ENCODE measurements around the gene MRPS23. TPM values are rescaled to one million over a fixed set of nuclear protein-coding genes. Genes with fewer than 3 reads are reported as not detected.

MRPS23 gene
- 16.3 and 36.6 TPM in 2 replicates for total RNA-seq (2014; rRNA removed; shearing (Covaris generic))

DNA sequence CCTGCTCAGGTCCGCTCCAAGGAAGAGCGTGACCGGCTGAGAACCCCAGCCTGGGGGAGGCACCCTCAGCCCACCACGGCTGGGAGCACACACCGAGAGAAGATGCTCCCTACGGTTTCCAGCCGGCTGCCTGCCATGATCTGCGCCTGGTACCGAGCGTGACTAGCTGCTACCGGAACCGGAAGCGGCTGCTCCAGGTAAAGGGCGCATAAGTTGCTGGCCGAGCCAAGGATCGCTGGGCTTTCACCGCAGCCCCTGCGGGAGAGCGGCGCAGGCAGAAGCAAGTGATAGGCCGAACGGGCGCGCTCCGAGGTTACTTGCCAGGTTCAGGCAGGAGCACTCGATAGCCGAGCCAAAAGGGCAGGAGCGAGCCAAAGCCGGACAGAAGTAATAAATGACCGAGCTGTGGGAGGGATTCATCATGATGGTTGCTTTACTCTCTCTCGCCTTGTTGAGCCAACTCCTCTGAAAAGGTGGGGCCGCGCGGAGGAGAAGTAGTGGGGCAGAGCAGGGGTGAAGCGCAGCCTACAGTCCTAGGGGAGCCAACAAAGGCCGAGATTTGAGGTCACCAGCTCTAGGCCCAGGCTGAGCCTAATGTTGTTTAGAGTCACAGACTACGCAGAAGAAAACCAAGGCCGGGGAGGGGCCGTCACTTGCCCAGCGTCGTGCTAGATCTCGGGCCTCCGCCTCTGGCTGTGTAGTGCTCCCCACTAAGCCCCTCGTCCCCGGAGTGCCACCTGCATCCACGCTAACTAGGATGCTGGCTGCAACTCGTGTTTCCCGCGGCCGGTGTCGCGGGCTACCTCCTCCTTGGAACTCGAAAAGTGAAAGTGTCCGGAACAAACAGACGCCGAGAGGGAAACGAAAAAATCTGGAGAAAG lies at the start of gene MRPS23:
TSS of gene MRPS23 (minus strand) at position 171 of the 881 bp plus-strand sequence. CDS start at position 137, 34 bp downstream.
- DNase-seq (ENCODE audit: low read depth) = peak; percentile 97

DNA sequence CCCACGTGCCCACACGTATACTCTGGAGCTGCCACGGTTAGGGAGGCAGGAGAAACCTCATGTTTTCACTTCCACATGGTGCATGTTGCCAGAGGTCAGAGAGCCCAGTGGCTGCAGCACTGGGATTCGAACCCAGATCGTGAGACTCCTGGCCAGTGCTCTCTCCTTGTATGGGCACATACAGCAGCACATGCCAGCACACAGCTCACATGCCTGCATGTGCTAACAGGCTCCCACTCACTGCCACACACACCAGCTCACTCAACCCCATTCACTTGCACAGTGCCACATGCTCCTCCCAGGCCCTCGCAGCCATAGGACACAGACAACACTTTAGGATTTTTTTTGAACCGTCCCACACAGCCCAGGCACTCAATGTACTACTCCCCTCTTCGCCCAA lies 49.5 kb upstream of the MRPS23 start:
- DNase-seq (ENCODE audit: low read depth) = no peak

DNA sequence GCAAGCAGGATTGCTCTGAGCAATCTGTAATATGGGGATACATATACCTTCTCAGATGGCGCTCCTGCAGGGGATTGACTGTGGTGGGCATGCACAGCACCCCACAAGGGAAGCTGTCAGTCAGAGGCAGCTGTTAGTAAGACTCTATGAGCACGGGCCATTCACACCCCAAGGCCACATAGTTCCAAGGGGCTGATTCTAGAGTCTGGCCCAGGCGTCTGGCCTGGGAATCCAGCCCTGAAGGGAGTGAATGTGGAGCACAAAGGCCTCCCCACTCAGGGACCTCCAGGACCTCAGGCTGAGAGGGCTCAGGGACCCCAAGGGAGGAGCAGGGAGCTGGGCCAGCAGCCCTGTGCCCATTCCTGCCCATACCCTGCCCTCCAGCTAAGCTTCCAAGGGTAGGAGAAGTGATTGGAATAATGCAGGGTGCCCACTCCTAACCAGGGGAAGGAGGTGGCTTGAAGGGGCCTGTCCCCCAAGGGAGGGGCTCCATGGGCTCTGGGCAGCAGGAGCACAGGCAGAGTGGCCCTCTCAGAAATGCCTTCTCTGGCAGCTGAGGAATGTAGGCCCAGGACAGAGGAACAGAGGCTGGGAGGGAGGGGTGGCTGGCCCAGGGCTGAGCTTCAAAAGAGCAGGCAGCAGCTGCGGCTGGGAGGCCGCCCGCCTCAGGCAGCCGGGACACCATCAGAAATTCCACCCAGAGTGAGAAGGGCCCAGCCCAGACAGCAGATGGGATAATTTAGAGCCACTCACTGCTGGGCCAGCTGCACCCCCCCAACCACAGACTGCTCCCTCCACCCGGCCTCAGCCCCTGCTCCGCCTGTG lies 48.9 kb upstream of the MRPS23 start:
- peak; percentile 94 for DNase-seq (ENCODE audit: low read depth)

DNA sequence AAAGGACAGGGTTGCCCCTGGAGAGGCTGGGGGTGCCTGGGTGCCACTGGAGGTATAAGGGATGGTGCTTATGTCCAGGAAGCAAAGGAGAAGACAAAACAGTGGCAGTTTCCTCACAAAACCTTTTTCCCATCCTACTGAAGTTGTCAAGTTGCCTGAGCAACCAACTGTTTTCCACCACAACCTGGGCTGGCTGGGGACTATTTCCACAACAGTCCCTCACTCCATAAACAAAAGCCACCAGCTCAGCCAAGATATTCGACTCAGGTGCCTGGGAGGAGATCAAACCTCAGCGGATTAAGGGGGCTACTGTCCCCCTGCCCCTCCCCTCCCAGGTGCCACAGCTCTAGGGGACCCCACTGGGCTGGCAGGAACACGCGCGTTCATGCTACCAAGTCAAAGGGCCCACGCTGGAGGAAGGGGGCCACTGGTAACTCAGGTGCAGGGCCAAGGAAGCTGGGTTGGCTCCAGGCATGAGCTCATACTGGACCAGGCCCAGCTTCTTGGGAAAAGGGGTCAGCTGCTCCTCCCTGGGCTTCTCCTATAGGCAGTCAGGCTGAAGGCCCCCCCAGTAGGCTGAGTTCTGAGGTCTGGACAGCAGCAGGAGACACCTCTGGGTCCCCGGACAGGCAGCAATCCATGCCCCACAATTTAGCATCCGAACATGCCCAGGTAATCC lies 45.7 kb upstream of the MRPS23 start:
- DNase-seq (ENCODE audit: low read depth) = no peak

DNA sequence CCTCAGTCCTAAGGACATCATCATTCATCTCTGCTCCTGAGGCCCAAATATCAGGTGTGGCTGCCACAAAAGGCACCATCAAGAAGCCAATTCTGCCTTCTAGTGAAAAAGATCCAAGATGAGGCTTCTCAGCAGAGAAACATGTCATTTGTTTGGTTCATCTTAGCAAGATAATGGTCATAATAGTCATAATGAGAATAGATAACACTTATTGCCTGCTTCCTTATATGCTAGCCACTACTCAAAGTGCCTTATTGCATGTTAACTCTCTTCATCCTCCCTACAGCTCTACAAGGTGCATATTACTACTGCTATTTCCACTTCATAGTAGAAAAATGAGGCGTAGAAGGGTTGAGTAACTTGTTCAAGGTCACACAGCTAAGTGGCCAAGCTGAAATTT lies 45.0 kb upstream of the MRPS23 start:
- no peak for DNase-seq (ENCODE audit: low read depth)

DNA sequence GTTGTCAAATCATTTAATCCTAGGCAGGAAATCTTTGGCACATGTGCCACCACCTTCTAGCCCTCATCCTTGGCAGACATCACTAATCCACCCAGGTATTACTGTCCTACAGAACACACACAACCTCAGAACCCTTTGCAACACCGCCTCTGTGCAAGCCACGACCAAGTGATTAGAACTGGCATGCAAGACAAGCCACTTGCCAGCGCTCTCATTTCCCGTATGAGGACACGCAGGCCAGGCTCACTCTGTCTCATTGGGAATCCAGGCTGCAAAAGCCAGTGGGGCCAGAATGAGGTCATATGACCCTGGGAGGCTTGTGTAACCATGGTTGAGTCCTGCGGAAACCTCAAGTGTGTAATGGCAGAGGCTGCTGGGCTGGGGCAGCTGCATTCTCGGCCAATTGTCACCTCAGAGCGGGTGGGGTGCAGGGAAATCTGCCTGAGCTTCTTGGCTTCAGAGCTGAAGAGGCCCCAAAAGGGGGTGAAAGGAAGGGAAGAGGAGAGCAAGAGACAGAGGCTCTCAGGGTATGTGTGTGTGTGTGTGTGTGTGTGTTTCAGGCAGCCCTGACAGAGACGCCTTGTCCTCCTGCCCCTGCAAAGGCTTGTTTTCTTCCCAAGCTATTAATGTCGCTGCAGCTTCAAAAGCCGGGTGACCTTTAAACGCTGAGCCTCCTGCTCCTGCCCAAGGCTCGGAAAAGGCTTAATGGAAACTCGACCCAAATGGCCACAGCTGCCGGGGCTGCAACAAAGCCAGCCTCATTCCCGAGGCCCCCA lies 43.2 kb upstream of the MRPS23 start:
- DNase-seq (ENCODE audit: low read depth) = peak; percentile 99

DNA sequence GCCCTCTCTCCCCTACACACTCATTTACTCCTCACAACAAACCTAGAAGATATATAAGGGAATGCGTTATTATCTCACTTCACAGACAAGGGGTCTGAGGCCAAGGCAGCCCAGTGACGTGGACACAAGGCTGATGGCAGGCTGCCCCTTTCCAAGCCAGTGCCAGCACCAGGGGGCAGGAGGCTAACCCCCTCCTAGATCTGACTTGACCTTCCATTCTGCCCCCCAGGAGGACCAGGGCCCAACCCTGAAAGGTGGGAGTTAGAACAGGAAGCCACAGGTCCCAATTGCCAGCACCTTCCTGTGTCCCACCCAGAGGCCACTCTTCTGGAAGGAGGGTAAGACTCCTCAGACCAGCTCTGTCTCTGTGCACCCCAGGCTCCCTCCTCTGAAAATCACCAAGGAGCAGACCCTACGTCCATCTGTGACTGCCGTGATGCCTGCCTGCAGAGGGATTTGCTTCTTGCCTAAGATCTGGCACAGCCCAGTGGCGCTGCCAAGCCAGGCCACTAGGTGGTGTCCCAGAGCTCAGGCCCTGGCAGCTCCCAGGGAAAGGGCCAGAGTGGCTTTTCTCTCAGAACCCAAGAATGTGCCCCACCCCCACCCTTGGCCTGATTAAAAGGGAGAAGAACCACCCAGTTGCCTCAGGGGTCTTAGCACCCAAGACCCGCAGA lies 42.4 kb upstream of the MRPS23 start:
- peak; percentile 84 for DNase-seq (ENCODE audit: low read depth)

DNA sequence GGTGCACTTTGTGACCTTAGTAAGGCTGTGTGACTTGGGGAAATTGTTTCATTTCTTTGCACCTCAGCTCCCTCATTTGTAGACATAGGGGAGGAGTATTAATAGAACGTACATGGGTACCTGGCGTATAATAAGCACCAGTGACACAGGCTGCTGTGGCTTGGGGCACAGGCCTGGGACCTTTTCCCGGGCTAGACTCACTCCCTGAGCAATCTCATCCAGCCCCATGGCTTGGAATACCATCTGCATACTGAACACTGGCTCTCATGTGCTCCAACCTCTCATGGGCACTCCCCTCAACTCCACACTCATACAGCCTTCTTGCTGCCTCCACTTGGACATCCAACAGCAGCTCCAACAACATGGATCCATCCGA lies 41.0 kb upstream of the MRPS23 start:
- peak; percentile 61 for DNase-seq (ENCODE audit: low read depth)

DNA sequence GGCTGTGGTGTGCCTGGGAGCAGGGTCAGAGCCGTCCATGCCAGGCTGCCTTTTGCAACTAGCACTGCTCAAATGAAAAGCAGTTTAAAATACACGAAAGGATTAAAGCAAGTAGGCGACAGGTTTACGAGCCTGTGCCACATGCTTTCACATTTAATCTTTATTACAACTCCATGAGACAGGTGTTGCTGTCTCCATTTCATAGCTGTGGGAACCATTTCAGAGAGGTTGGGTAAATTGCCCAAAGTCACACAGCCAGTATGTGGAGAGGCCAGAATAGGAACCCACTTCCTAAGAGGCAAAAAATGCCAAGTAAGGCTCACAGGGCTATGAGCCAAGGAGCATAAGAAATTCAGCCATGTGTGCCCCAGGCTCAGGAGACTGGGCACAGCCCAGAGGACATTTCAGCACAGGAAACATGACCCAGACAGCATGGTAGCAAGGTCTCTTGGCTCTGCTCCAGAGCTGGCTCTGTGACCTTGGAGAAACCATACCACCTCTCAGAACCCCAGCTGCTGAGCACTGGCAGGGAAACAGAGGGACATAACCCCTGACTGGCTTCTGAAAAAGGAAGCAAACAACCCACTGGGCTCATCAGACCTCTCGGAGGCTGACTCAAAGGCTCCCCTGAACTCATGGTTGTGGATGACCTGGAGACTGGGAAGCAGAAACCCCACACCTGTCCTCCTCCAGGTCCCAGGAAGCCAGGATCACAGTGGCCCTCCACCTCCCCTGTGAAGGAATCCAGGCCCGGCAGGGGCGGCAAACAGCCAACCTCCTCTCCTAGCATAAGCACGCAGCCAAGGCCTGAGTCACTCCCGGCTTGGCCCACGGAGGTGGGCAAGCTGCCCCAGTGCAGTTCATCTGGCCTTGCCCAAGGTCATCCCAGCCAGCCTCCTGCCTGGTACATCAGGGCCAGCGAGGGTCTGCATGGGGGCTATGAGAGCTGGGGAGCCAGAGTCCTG lies 40.3 kb upstream of the MRPS23 start:
- peak; percentile 88 for DNase-seq (ENCODE audit: low read depth)

DNA sequence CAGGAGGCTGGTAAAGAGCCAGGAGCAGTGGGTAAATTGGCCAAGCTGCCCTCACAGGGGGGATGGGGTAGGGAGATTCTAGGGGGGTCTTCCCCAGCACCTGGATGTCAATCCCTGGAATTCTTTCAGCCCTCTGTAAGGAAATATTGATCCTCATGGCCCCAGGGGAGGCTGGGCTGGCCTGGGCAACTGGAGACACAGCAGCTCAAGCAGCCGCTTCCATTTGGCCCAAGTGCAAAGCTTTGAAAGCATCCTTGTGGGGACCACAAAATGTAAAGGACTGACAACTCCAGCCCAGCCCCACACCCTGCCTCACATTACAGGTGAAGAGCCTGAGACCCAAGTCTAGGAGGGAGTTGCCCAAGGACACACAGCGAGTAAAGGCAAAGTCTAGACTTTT lies 39.4 kb upstream of the MRPS23 start:
- DNase-seq (ENCODE audit: low read depth) = no peak

DNA sequence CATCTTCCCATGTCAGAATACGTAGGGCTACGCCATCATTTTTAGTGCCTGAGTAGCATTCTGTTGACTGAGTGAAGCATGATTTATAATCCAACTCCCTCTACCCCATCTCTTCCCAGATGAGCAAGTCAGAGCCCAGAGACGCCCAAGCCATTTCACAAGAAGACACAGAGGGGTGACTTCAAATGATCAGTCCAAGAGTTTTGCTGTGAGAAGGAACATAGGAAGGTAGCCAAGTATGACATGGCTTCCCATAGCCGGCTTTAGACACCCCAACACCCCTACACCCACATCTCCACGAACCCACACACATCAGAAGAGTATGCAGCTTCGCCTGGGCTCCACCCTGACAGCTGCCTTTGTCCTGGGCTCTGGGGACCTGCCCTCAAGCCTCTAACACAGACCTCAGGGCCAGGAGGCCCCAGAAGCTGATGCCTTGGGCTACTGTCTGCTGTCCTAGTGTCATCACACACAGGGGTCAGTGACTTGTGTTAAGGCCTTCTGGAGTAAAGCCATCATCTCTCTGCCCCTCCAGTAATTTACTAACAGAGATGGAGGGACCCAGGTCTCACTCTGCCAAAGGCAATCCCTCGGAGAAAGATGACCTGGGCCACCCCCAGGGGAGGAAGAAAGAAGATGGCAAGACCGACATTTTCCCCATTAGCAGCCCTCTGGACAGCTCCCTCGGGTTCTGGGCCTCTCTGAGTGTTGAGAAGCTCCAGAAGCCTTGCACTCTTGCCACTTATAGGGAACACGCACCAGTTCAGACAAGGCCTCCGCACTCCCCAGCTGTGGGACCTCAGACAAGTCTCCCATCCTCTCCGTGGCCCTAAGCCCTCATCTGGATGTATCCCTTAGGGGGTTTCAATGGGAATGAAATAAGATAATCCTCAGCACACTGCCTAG lies 38.7 kb upstream of the MRPS23 start:
- no peak for DNase-seq (ENCODE audit: low read depth)

DNA sequence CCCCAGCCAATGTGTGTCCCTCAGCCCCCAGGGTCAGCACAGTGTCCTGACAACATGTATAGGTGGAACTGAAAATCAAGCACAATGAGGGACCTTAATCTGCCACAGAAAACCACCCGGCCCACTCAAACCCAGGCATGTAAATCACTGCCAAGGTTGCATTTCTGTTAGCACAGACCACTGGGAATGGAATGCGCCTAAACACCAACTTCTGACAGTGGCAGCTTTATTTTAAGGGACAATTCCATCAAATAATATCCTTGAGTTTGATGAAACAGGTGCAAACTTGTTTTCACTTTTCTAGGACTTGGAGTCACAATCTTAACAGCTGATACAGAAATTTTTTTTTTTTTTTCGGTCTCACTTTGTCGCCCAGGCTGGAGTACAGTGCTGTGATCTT lies 37.3 kb upstream of the MRPS23 start:
- DNase-seq (ENCODE audit: low read depth) = no peak

DNA sequence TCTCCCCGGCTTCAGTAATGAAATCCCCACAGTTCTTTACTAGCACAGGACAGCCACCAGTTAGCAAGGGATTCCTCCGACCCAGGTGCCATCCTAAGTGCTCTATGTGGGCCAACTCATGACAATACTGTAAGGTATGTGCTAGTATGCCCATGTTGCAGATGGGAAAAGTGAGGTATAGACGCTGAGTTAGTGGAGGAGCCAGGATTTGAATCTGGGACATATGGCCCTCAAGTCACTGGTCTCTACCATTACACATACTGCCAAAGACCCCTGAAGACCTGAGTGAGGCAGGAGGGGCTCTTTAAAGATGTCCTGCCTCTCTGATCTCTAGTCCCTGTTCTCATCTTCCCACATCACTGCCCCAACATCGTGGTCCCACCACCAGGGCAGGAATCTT lies 36.2 kb upstream of the MRPS23 start:
- DNase-seq (ENCODE audit: low read depth) = no peak

DNA sequence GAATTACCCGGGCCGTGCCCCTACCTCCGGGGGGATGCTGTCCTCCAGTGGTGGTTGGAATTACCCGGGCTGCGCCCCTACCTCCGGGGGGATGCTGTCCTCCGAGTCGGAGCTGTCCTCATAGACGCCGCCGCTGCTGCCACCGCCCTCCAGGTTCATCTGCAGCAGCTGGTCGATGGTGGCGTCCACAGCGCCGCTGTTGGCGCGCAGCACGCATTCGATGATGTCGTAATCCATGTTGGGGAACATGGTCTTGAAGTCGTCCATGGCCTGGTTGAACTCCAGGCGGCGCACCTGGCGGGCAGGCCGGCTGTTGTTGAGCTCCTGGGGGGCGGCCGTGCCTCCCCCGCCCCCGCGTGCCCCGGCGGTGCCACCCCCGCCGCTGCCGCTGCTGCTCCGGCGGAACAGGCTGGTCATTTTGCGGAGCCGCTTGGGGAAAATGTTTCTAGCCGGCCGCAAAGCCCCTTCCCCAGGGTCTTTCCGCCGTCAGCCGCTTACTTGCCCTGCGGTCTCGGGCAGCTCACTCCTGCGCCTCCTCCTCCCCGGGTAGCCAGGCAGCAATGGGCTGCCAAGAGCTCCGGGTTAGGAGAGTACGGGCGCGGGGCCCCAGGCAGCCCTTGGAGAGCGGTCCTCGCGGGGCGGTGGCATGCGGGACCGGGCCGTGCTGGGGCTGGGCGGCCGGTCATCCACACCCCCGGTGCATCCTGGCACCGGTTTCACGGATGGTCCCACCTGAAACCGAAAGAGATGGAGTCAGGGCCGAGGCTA lies 35.5 kb upstream of the MRPS23 start:
- DNase-seq (ENCODE audit: low read depth) = no peak

DNA sequence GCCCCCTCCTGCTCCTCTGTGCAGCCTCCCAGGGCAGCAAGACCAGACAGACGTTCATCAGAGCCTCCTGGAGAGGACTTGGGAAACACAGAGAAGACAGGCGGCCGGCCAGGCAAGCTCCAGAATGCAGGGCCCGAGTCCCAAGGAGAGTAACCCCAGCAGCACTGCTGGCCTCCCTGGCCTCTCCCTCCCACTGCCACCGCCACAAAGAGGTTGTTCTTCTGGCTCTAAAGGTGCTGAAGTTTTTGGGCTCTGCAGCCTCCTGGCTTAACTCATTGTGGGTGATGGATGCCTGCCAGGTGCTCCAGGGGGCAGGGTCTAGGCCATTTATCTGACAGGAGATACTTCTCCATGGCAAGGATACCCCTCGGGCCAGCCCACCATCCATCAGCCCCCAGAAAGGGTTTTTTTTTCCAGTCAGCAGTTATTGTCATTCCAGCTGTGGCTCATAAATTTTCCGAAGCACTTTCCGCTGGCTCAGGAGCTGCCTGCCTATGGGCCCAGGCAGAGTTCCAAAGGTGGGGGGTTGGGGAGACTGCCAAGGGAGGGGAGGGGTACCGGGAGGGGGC lies 32.0 kb upstream of the MRPS23 start:
- no peak for DNase-seq (ENCODE audit: low read depth)

DNA sequence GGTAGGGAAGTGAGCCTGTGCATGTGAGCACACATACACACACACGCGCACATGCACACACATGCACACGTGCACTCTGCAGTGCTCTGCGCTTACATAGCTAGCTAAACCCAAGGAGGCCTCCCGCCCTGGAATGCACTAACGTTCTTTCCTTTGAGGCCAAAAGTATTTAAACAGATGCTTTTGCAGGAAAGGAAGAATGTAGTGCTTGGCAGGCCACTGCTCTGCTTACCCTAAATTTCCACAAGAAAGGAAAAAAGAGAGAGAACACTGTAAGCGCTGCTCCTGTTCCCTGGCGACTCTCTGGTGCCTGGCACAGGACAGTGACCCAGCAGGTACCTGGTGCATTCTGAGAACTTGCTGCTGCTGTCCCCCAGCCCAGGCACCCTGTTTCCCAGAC lies 31.3 kb upstream of the MRPS23 start:
- no peak for DNase-seq (ENCODE audit: low read depth)

DNA sequence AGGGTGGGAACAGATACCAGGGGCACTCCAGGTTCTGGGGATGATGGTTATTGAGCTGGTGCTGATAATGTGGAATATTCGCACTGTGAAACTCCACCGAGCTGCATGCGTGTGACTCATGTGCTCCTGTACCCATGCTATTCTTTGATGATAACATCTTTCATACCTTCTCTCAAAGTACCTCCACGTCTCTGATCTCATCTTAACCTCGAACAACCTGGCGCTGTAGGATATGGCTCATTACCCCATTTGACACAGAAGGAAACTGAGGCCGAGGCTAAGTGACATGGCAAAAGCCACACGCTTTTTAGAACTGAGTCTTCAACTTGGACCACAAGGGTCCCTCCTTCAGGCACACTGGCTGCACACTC lies 30.2 kb upstream of the MRPS23 start:
- DNase-seq (ENCODE audit: low read depth) = no peak
